DND-41 (cell line): Measurements from ENCODE around the gene PDGFRB.

Source experiments
- ATAC-seq: fragments of 200-7000 bp; cut with Tn5 transposase; 3 replicates; pipeline ENCODE4 v1.9.1; 2021; ENCODE audit warnings: low read depth; ENCODE audit not compliant: insufficient read depth
- DNase-seq: peaks from one replicate; pipeline ENCODE4 v3.0.0-alpha.2; 2020
- H2AFZ ChIP-seq: 2 replicates; pipeline ENCODE4 v1.6.0; 2012; ENCODE audit warnings: low read depth, low read length
- H3K27ac ChIP-seq: 2 replicates; pipeline ENCODE4 v1.5.1; 2012; ENCODE audit warnings: low read length, inconsistent platforms
- H3K27me3 ChIP-seq: fragments of 200-600 bp; sonication (generic); 2 replicates; pipeline ENCODE4 v1.6.0; 2012; ENCODE audit warnings: low read length, mild to moderate bottlenecking, inconsistent platforms; ENCODE audit not compliant: insufficient read depth, poor library complexity
- H3K36me3 ChIP-seq: 2 replicates; pipeline ENCODE4 v1.5.1; 2012; ENCODE audit warnings: low read length, inconsistent platforms; ENCODE audit not compliant: insufficient read depth
- H3K4me1 ChIP-seq: 2 replicates; pipeline ENCODE4 v1.5.1; 2012; ENCODE audit warnings: mild to moderate bottlenecking, low read length; ENCODE audit not compliant: insufficient read depth
- H3K4me2 ChIP-seq: 2 replicates; pipeline ENCODE4 v1.6.0; 2012; ENCODE audit warnings: mild to moderate bottlenecking, moderate library complexity, low read length, inconsistent platforms; ENCODE audit not compliant: insufficient read depth
- H3K4me3 ChIP-seq, 2 experiments: fragments of 200-600 bp in 1 of 2; shearing (Covaris generic) in 1 of 2; 2 replicates each; pipeline ENCODE4 v1.5.1; 2012 to 2016; ENCODE audit warnings: inconsistent platforms in 2 of 2, low read length in 2 of 2, mild to moderate bottlenecking in 2 of 2, low read depth in 1 of 2, moderate library complexity in 1 of 2
- H3K79me2 ChIP-seq: 2 replicates; pipeline ENCODE4 v1.6.0; 2012; ENCODE audit warnings: low read length, inconsistent platforms; ENCODE audit not compliant: insufficient read depth
- H3K9ac ChIP-seq: 2 replicates; pipeline ENCODE4 v1.6.0; 2012; ENCODE audit warnings: low read depth, mild to moderate bottlenecking, inconsistent platforms, low read length, moderate library complexity
- H3K9me3 ChIP-seq: 2 replicates; pipeline ENCODE4 v1.5.1; 2012; ENCODE audit warnings: low read length, moderate library complexity, mild to moderate bottlenecking, inconsistent platforms; ENCODE audit not compliant: insufficient read depth, severe bottlenecking
- H4K20me1 ChIP-seq: 2 replicates; pipeline ENCODE4 v1.6.0; 2012; ENCODE audit warnings: low read length; ENCODE audit not compliant: insufficient read depth
- EZH2 ChIP-seq: IDR thresholded peaks from 3 replicates; pipeline ENCODE4 v1.6.1; 2012; ENCODE audit warnings: borderline replicate concordance, low read depth, mild to moderate bottlenecking, moderate library complexity, low read length, inconsistent platforms; ENCODE audit not compliant: severe bottlenecking
- TF ChIP-seq, protein P1 (sequence below): IDR thresholded peaks from 2 replicates; pipeline ENCODE4 v1.5.1; 2012; ENCODE audit warnings: borderline replicate concordance, low read length, moderate library complexity, mild to moderate bottlenecking; ENCODE audit not compliant: poor library complexity, severe bottlenecking; ENCODE audit errors: extremely low read depth

PDGFRB gene

DNA sequence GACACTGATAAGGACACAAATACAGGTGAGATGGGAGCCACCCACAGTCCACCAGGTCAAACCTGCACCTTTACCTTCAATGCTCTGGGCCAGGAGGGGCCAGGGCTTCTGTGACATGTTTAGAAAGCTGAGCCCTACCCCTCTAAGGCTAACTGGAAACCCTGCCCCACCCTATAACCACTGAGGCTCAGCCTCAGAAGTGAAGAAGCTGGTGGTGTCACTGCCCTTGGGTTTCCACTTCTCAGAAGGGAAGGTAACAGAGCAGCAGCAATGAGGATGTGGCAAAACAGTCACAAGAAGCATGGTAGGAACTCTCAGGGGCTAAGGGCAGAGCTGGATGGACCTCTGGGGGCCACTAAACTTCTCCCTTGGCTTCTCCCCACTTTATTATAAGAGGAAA is 6.0 kb downstream of the PDGFRB start:
- no peak overlapping the region for H3K9ac ChIP-seq
- peak; percentile 33 for DNase-seq
- peaks cover 9% of the 10 kb centered on the region for H3K4me1 ChIP-seq
- H3K4me2 ChIP-seq: no peak overlapping the region
- no peak overlapping the region for H2AFZ ChIP-seq
- H3K27ac ChIP-seq: no peak overlapping the region
- H3K9me3 ChIP-seq: no peaks in the 10 kb centered on the region
- no peaks in the 10 kb centered on the region; the same call in none of the 2 replicates for H4K20me1 ChIP-seq
- H3K36me3 ChIP-seq: no peaks in the 10 kb centered on the region
- no peaks in the 10 kb centered on the region for H3K79me2 ChIP-seq
- peak; percentile 68 for ATAC-seq
- no peak overlapping the region for H3K4me3 ChIP-seq
- TF ChIP-seq, protein P1, sequence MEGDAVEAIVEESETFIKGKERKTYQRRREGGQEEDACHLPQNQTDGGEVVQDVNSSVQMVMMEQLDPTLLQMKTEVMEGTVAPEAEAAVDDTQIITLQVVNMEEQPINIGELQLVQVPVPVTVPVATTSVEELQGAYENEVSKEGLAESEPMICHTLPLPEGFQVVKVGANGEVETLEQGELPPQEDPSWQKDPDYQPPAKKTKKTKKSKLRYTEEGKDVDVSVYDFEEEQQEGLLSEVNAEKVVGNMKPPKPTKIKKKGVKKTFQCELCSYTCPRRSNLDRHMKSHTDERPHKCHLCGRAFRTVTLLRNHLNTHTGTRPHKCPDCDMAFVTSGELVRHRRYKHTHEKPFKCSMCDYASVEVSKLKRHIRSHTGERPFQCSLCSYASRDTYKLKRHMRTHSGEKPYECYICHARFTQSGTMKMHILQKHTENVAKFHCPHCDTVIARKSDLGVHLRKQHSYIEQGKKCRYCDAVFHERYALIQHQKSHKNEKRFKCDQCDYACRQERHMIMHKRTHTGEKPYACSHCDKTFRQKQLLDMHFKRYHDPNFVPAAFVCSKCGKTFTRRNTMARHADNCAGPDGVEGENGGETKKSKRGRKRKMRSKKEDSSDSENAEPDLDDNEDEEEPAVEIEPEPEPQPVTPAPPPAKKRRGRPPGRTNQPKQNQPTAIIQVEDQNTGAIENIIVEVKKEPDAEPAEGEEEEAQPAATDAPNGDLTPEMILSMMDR: no peak
- TF ChIP-seq EZH2: no peak
- no peaks in the 10 kb centered on the region for H3K27me3 ChIP-seq

DNA sequence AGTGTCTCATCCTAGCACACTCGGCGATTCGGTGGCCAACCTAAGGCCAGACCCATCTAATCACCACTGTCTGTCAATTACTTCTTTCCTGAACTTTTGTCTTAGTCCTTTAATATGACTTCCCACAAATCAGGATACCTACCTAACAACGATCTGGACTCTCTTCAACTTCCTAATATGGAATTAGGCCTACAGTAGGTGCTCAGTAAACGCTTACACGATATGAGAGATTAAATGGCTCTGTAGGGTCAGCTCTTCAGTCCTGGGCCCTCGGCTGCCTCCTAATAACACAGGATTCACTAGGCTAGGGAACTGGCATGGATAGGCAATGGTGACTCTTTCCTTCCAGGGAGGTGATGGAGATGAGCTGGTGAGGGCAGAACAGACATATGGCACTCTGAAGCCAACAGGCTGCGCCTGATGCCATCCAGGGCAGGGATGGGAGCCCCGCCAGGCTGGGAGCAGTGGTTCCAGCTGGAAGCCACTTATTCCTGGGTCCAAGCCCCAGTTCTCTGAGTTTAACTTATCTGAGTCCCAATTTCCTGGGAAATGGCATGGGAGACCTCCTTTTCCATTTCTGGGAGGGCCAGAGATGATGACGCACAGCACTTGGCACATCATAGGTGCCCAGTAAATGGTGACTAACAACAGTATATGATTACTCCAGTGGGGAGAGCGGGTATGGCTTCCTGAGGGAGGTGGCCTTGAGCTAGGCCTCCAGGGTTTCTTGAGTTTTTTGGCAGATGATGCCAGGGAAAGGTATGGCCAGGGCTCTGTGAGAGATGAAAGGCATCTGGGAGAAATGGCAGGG is 7.3 kb downstream of the PDGFRB start:
- H3K4me2 ChIP-seq: no peak overlapping the region
- H3K4me1 ChIP-seq: peaks cover 9% of the 10 kb centered on the region
- no peaks in the 10 kb centered on the region for H3K79me2 ChIP-seq
- H3K9me3 ChIP-seq: no peaks in the 10 kb centered on the region
- no peaks in the 10 kb centered on the region; the same call in none of the 2 replicates for H4K20me1 ChIP-seq
- TF ChIP-seq, protein P1: no peak
- TF ChIP-seq EZH2: no peak
- ATAC-seq (no peak), DNase-seq (no peak)
- no peak overlapping the region for H3K27ac ChIP-seq
- H3K4me3 ChIP-seq: no peak overlapping the region
- no peaks in the 10 kb centered on the region for H3K27me3 ChIP-seq
- H2AFZ ChIP-seq: no peak overlapping the region
- no peaks in the 10 kb centered on the region for H3K36me3 ChIP-seq
- H3K9ac ChIP-seq: no peak overlapping the region

DNA sequence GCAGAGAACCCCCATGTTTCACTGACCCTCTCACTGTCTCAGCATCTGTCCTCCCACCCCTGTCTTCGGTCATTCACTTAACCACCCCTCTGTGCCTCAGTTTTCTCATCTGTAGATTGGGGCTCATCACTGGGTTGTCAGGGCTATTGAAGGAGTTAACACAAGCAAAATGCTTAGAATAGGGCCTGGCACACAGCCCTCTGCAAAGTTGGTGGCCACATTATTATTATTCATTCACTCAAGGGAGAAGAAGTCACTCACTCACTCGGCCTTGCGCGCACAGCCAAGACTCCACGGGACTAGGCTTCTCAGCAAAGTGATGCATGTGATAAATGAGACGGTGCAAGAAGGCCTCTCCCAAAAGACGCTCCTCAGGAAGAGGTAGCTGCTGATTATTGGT is 8.0 kb downstream of the PDGFRB start:
- H3K27ac ChIP-seq: no peak overlapping the region
- H4K20me1 ChIP-seq: no peaks in the 10 kb centered on the region; the same call in none of the 2 replicates
- no peak overlapping the region for H3K9ac ChIP-seq
- no peaks in the 10 kb centered on the region for H3K9me3 ChIP-seq
- peaks cover 9% of the 10 kb centered on the region for H3K4me1 ChIP-seq
- no peak overlapping the region for H3K4me3 ChIP-seq
- TF ChIP-seq EZH2: no peak
- TF ChIP-seq, protein P1: no peak
- H3K4me2 ChIP-seq: no peak overlapping the region
- H3K27me3 ChIP-seq: no peaks in the 10 kb centered on the region
- ATAC-seq: no peak
- no peak for DNase-seq
- H2AFZ ChIP-seq: no peak overlapping the region
- no peaks in the 10 kb centered on the region for H3K36me3 ChIP-seq
- H3K79me2 ChIP-seq: no peaks in the 10 kb centered on the region
